Suprapubic skin (tissue), 4 donors: ENCODE measurements around the gene ATP6V1E1. TPM values are rescaled to one million over a fixed set of nuclear protein-coding genes. Genes with fewer than 3 reads are reported as not detected.

Source experiments
- DNase-seq, 2 donors: peaks; one replicate each; pipeline ENCODE4 v3.0.0-alpha.2; 2019; ENCODE audit warnings: low spot score in 2 of 2
- H3K27ac ChIP-seq: fragments of 200-600 bp; sonication (generic); one replicate; pipeline ENCODE4 v1.5.1; 2019
- H3K27me3 ChIP-seq: fragments of 200-600 bp; sonication (generic); one replicate; pipeline ENCODE4 v1.5.1; 2019
- H3K36me3 ChIP-seq: fragments of 200-600 bp; sonication (generic); one replicate; pipeline ENCODE4 v1.5.1; 2019
- H3K4me1 ChIP-seq: fragments of 200-600 bp; sonication (generic); one replicate; pipeline ENCODE4 v1.5.1; 2019
- H3K4me3 ChIP-seq: fragments of 200-600 bp; sonication (generic); one replicate; pipeline ENCODE4 v1.5.1; 2019; ENCODE audit warnings: mild to moderate bottlenecking
- H3K9me3 ChIP-seq: fragments of 200-600 bp; sonication (generic); one replicate; pipeline ENCODE4 v1.5.1; 2019
- CTCF ChIP-seq, 2 donors: fragments of 200-600 bp in 1 of 2; fragments of 450-650 bp in 1 of 2; sonication (generic) in 1 of 2; IDR thresholded peaks; one replicate each; pipeline ENCODE4 v1.5.1; 2016 to 2019; ENCODE audit warnings: antibody characterized with exemption in 2 of 2, mild to moderate bottlenecking in 1 of 2, moderate library complexity in 1 of 2
- EP300 ChIP-seq: sonication (generic); formaldehyde crosslinking; IDR thresholded peaks from one replicate; pipeline ENCODE4 v1.6.1; 2017; ENCODE audit warnings: antibody characterized with exemption
- POLR2A ChIP-seq, 2 donors: fragments of 450-650 bp; IDR thresholded peaks; one replicate each; pipeline ENCODE4 v1.6.1; 2017; ENCODE audit warnings: antibody characterized with exemption in 2 of 2, mild to moderate bottlenecking in 2 of 2, moderate library complexity in 2 of 2
- POLR2AphosphoS5 ChIP-seq, 3 donors: sonication (generic); formaldehyde crosslinking; IDR thresholded peaks; one replicate each; pipeline ENCODE4 v1.6.1; 2017; ENCODE audit warnings: antibody characterized with exemption in 3 of 3
- WGBS: methylation state at CpG from one replicate; pipeline ENCODE4 v1.1.5; 2018; 5-methylcytosine and 5-hydroxymethylcytosine counted together
- total RNA-seq, 4 donors: library from RNA; depleted of rRNA; stranded (reverse); fragments of >200 nt; gene quantifications; one replicate each; pipeline ENCODE4 v1.1.0, GENCODE V29; 2016

ATP6V1E1 gene
- total RNA-seq, 4 donors from 2014 or later: 106 to 128 (median 115) TPM

- H3K27me3 ChIP-seq: no peaks in the 10 kb centered on the region
- WGBS: 81% methylated on average over 21 of the region's 21 CpGs
Observed at GRCh38 chr22:17581056-17581455, 47.5 kb downstream of the ATP6V1E1 start.

GRCh38 chr22:17580441-17581031, 48.0 kb downstream of the ATP6V1E1 start:
- no peaks in the 10 kb centered on the region for H3K36me3 ChIP-seq
- TF ChIP-seq CTCF (IDR thresholded peaks at IDR 0.05) (no peak), POLR2AphosphoS5 (IDR thresholded peaks at IDR 0.05) (no peak), POLR2A (IDR thresholded peaks at IDR 0.05) (no peak), EP300 (no peak)
- H3K4me1 ChIP-seq: peaks cover 22% of the 10 kb centered on the region
- 60% methylated on average over 11 of the region's 15 CpGs for WGBS
- no peaks in the 10 kb centered on the region for H3K27me3 ChIP-seq
- no peaks in the 10 kb centered on the region for H3K9me3 ChIP-seq
- H3K27ac ChIP-seq: no peak overlapping the region
- no peak overlapping the region for H3K4me3 ChIP-seq
- DNase-seq: no peak

More at GRCh38 chr22:17581056-17581455, 47.5 kb downstream of the ATP6V1E1 start:
- Histone ChIP-seq H3K27ac (no peak overlapping the region), H3K36me3 (no peaks in the 10 kb centered on the region), H3K4me3 (no peak overlapping the region), H3K9me3 (no peaks in the 10 kb centered on the region), H3K4me1 (peaks cover 18% of the 10 kb centered on the region)
- DNase-seq: no peak
- TF ChIP-seq CTCF (IDR thresholded peaks at IDR 0.05): no peak
- TF ChIP-seq POLR2AphosphoS5 (IDR thresholded peaks at IDR 0.05): no peak
- TF ChIP-seq EP300: no peak
- TF ChIP-seq POLR2A (IDR thresholded peaks at IDR 0.05): no peak

GRCh38 chr22:17579535-17579981, 49.0 kb downstream of the ATP6V1E1 start:
- Histone ChIP-seq H3K4me1 (peaks cover 25% of the 10 kb centered on the region), H3K36me3 (no peaks in the 10 kb centered on the region), H3K9me3 (no peaks in the 10 kb centered on the region), H3K4me3 (no peak overlapping the region), H3K27ac (no peak overlapping the region), H3K27me3 (no peaks in the 10 kb centered on the region)
- no peak for TF ChIP-seq POLR2A (IDR thresholded peaks at IDR 0.05)
- TF ChIP-seq POLR2AphosphoS5 (IDR thresholded peaks at IDR 0.05): no peak
- no peak for TF ChIP-seq CTCF (IDR thresholded peaks at IDR 0.05)
- TF ChIP-seq EP300: no peak
- 91% methylated on average over 14 of the region's 14 CpGs for WGBS
- DNase-seq: no peak

- H3K27me3 ChIP-seq: no peaks in the 10 kb centered on the region
- peak in 1 of 3 donors; percentile 27 for TF ChIP-seq POLR2AphosphoS5 (IDR thresholded peaks at IDR 0.05)
- no peak for TF ChIP-seq EP300
- TF ChIP-seq POLR2A (IDR thresholded peaks at IDR 0.05): no peak
- H3K36me3 ChIP-seq: no peaks in the 10 kb centered on the region
- DNase-seq: peak in 1 of 2 donors; percentile 87
- H3K4me1 ChIP-seq: peaks cover 25% of the 10 kb centered on the region
- H3K27ac ChIP-seq: peak overlapping the region; percentile 57
- 77% methylated on average over 11 of the region's 11 CpGs for WGBS
- no peaks in the 10 kb centered on the region for H3K9me3 ChIP-seq
- H3K4me3 ChIP-seq: no peak overlapping the region
Observed at GRCh38 chr22:17578136-17578754, 50.3 kb downstream of the ATP6V1E1 start.

- no peak for DNase-seq
- 23% methylated on average over 4 of the region's 6 CpGs for WGBS
- Histone ChIP-seq H3K27ac (peak overlapping the region; percentile 72), H3K4me3 (no peak overlapping the region), H3K9me3 (no peaks in the 10 kb centered on the region), H3K27me3 (no peaks in the 10 kb centered on the region), H3K4me1 (peaks cover 33% of the 10 kb centered on the region), H3K36me3 (no peaks in the 10 kb centered on the region)
- TF ChIP-seq CTCF (IDR thresholded peaks at IDR 0.05) (no peak), POLR2AphosphoS5 (IDR thresholded peaks at IDR 0.05) (peak in 1 of 3 donors; percentile 43)
Observed at GRCh38 chr22:17576470-17576869, 52.1 kb downstream of the ATP6V1E1 start.
